A549 (cell line): ENCODE results near the gene KLHL34.

Experiments used
- BHLHE40 ChIP-seq: IDR thresholded peaks from 2 replicates; pipeline ENCODE4 v1.6.1; 2012; ENCODE audit warnings: low read depth, low read length, inconsistent platforms
- CBX2 ChIP-seq: fragments of 200-600 bp; sonication (generic); IDR thresholded peaks from 2 replicates; pipeline ENCODE4 v1.6.1; 2016; ENCODE audit warnings: low read depth, mild to moderate bottlenecking, borderline replicate concordance
- CBX8 ChIP-seq: fragments of 200-600 bp; sonication (generic); IDR thresholded peaks from 2 replicates; pipeline ENCODE4 v1.6.1; 2016
- EP300 ChIP-seq, 2 experiments: fragments of >200 bp; sonication (Bioruptor Twin); formaldehyde crosslinking; IDR thresholded peaks; 2 replicates in 1 of 2; 3 replicates in 1 of 2; pipeline ENCODE4 v1.6.1; 2016 to 2017
- HDAC2 ChIP-seq: fragments of 200-600 bp; sonication (generic); IDR thresholded peaks from 2 replicates; pipeline ENCODE4 v1.6.1; 2016
- POLR2A ChIP-seq: IDR thresholded peaks from 2 replicates; pipeline ENCODE4 v1.6.1; 2012; ENCODE audit warnings: mild to moderate bottlenecking, low read length
- RCOR1 ChIP-seq: fragments of 150-350 bp; IDR thresholded peaks from 2 replicates; pipeline ENCODE4 v1.6.1; 2014; ENCODE audit warnings: antibody characterized with exemption, low read length, low read depth
- RFX5 ChIP-seq: fragments of 450-650 bp; IDR thresholded peaks from 2 replicates; pipeline ENCODE4 v1.7.1; 2014; ENCODE audit warnings: antibody characterized with exemption, mild to moderate bottlenecking, moderate library complexity
- TP53 ChIP-seq: fragments of 250-450 bp; sonication (Bioruptor Pico); IDR thresholded peaks from 2 replicates; pipeline ENCODE4 v1.5.0; 2021; ENCODE audit warnings: mild to moderate bottlenecking, moderate library complexity
- TF ChIP-seq, protein P1 (sequence below): fragments of >200 bp; sonication (Bioruptor Twin); formaldehyde crosslinking; IDR thresholded peaks from 3 replicates; pipeline ENCODE4 v1.5.1; 2016
- TF ChIP-seq, protein P2 (sequence below): IDR thresholded peaks from 2 replicates; pipeline ENCODE4 v1.6.1; 2012
- TF ChIP-seq, protein P3 (sequence below): fragments of 250-450 bp; sonication (Bioruptor Pico); IDR thresholded peaks from 2 replicates; pipeline ENCODE4 v1.5.0; 2021; ENCODE audit warnings: mild to moderate bottlenecking, moderate library complexity, borderline replicate concordance
- TF ChIP-seq, protein P4 (sequence below): fragments of 150-350 bp; IDR thresholded peaks from 2 replicates; pipeline ENCODE4 v1.6.1; 2014; ENCODE audit warnings: low read depth, mild to moderate bottlenecking, low read length

DNA sequence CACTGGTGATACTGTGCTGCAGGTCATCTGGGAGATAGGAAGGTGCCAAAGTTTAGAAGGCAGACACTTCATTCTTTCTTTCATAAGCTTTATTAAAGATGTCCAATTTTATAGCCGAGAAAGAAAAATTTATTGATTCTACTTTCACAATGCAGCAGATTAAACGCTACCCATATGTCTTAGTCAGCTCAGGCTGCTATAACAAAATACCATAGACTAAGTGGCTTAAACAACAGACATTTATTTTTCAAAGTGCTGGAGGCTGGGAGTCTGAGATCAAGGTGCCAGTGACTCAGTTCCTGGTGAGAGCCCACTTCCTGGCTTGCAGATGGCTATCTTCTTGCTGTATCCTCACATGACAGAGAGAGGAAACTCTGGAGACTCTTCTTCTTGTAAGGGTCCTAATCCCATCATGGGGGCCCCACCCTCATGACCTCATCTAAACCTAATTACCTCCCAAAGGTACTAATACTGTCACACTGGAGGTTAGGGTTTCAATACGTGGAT is 33.4 kb upstream of the KLHL34 start:
- TF ChIP-seq CBX8 (no peak), EP300 (IDR thresholded peaks at IDR 0.05) (no peak), RCOR1 (no peak), POLR2A (no peak), TP53 (CRISPR knock-in tag) (no peak), BHLHE40 (no peak), HDAC2 (no peak), CBX2 (no peak), RFX5 (no peak)
- TF ChIP-seq, protein P1, sequence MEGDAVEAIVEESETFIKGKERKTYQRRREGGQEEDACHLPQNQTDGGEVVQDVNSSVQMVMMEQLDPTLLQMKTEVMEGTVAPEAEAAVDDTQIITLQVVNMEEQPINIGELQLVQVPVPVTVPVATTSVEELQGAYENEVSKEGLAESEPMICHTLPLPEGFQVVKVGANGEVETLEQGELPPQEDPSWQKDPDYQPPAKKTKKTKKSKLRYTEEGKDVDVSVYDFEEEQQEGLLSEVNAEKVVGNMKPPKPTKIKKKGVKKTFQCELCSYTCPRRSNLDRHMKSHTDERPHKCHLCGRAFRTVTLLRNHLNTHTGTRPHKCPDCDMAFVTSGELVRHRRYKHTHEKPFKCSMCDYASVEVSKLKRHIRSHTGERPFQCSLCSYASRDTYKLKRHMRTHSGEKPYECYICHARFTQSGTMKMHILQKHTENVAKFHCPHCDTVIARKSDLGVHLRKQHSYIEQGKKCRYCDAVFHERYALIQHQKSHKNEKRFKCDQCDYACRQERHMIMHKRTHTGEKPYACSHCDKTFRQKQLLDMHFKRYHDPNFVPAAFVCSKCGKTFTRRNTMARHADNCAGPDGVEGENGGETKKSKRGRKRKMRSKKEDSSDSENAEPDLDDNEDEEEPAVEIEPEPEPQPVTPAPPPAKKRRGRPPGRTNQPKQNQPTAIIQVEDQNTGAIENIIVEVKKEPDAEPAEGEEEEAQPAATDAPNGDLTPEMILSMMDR: no peak
- TF ChIP-seq, protein P2, sequence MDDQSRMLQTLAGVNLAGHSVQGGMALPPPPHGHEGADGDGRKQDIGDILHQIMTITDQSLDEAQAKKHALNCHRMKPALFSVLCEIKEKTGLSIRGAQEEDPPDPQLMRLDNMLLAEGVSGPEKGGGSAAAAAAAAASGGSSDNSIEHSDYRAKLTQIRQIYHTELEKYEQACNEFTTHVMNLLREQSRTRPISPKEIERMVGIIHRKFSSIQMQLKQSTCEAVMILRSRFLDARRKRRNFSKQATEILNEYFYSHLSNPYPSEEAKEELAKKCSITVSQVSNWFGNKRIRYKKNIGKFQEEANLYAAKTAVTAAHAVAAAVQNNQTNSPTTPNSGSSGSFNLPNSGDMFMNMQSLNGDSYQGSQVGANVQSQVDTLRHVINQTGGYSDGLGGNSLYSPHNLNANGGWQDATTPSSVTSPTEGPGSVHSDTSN: no peak
- TF ChIP-seq, protein P3, sequence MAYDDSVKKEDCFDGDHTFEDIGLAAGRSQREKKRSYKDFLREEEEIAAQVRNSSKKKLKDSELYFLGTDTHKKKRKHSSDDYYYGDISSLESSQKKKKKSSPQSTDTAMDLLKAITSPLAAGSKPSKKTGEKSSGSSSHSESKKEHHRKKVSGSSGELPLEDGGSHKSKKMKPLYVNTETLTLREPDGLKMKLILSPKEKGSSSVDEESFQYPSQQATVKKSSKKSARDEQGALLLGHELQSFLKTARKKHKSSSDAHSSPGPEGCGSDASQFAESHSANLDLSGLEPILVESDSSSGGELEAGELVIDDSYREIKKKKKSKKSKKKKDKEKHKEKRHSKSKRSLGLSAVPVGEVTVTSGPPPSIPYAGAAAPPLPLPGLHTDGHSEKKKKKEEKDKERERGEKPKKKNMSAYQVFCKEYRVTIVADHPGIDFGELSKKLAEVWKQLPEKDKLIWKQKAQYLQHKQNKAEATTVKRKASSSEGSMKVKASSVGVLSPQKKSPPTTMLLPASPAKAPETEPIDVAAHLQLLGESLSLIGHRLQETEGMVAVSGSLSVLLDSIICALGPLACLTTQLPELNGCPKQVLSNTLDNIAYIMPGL (CRISPR knock-in tag): no peak
- TF ChIP-seq, protein P4, sequence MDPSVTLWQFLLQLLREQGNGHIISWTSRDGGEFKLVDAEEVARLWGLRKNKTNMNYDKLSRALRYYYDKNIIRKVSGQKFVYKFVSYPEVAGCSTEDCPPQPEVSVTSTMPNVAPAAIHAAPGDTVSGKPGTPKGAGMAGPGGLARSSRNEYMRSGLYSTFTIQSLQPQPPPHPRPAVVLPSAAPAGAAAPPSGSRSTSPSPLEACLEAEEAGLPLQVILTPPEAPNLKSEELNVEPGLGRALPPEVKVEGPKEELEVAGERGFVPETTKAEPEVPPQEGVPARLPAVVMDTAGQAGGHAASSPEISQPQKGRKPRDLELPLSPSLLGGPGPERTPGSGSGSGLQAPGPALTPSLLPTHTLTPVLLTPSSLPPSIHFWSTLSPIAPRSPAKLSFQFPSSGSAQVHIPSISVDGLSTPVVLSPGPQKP: no peak
